ENCODE measurements around the gene WDTC1. TPM values are rescaled to one million over a fixed set of nuclear protein-coding genes. Genes with fewer than 3 reads are reported as not detected.

WDTC1 gene
- total and polyA plus RNA-seq, 2 of the 13 experiments (the other 11 are each of a cell fraction or from before 2014, with no cell fraction given), result 5.5 TPM

GRCh38 chr1:27321813-27322568 lies 87.6 kb downstream of the WDTC1 start, which contains the start of gene TMEM222 (continued):
- TF ChIP-seq, protein P1, sequence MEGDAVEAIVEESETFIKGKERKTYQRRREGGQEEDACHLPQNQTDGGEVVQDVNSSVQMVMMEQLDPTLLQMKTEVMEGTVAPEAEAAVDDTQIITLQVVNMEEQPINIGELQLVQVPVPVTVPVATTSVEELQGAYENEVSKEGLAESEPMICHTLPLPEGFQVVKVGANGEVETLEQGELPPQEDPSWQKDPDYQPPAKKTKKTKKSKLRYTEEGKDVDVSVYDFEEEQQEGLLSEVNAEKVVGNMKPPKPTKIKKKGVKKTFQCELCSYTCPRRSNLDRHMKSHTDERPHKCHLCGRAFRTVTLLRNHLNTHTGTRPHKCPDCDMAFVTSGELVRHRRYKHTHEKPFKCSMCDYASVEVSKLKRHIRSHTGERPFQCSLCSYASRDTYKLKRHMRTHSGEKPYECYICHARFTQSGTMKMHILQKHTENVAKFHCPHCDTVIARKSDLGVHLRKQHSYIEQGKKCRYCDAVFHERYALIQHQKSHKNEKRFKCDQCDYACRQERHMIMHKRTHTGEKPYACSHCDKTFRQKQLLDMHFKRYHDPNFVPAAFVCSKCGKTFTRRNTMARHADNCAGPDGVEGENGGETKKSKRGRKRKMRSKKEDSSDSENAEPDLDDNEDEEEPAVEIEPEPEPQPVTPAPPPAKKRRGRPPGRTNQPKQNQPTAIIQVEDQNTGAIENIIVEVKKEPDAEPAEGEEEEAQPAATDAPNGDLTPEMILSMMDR (CRISPR knock-in tag; IDR thresholded peaks at IDR 0.05), result peak; percentile 40; the same call in 1 of the 2 replicates
- TF ChIP-seq PHB2 (IDR thresholded peaks at IDR 0.05; ENCODE audit: partially characterized antibody) (no peak), ZNF607 (CRISPR knock-in tag; IDR thresholded peaks at IDR 0.05; ENCODE audit: borderline replicate concordance) (peak; percentile 72; the same call in 1 of the 2 replicates), MEF2D (CRISPR knock-in tag; IDR thresholded peaks at IDR 0.05) (peak; percentile 88), CENPX (CRISPR knock-in tag; IDR thresholded peaks at IDR 0.05) (no peak), ZNF589 (CRISPR knock-in tag; conservative IDR thresholded peaks at IDR 0.05) (peak; percentile 67; the same call in 1 of the 2 replicates), POLR2AphosphoS2 (IDR thresholded peaks at IDR 0.05; ENCODE audit: low read depth, low read length) (no peak), GATA4 (IDR thresholded peaks at IDR 0.05; ENCODE audit: borderline replicate concordance, low read depth) (no peak), AGO1 (IDR thresholded peaks at IDR 0.05; ENCODE audit: low read depth, low read length, poor library complexity, severe bottlenecking) (no peak), MXI1 (IDR thresholded peaks at IDR 0.05; ENCODE audit: borderline replicate concordance, low read depth, low read length) (peak; percentile 79; the same call in 2 of the 3 replicates), ZNF326 (CRISPR knock-in tag; IDR thresholded peaks at IDR 0.05; ENCODE audit: borderline replicate concordance) (no peak), ZNF501 (CRISPR knock-in tag; IDR thresholded peaks at IDR 0.05) (peak; percentile 93), JDP2 (CRISPR knock-in tag; IDR thresholded peaks at IDR 0.05; ENCODE audit: borderline replicate concordance) (no peak), POLR2G (IDR thresholded peaks at IDR 0.05; ENCODE audit: low read depth, low read length) (peak; percentile 86), ZC3H13 (CRISPR knock-in tag; IDR thresholded peaks at IDR 0.05) (peak; percentile 87), GRHL1 (CRISPR knock-in tag; conservative IDR thresholded peaks at IDR 0.05) (no peak), KDM5A (IDR thresholded peaks at IDR 0.05; ENCODE audit: borderline replicate concordance, low read length) (peak; percentile 91), ZBTB42 (CRISPR knock-in tag; IDR thresholded peaks at IDR 0.05) (peak; percentile 89), RNF2 (conservative IDR thresholded peaks at IDR 0.05; ENCODE audit: low read depth) (peak; percentile 41; the same call in 1 of the 2 replicates), RFX3 (CRISPR knock-in tag; IDR thresholded peaks at IDR 0.05) (peak; percentile 52; the same call in 1 of the 2 replicates), ZSCAN25 (CRISPR knock-in tag; IDR thresholded peaks at IDR 0.05) (peak; percentile 68; the same call in 1 of the 2 replicates), FOXO4 (CRISPR knock-in tag; conservative IDR thresholded peaks at IDR 0.05) (no peak)
- TF ChIP-seq, protein P2, sequence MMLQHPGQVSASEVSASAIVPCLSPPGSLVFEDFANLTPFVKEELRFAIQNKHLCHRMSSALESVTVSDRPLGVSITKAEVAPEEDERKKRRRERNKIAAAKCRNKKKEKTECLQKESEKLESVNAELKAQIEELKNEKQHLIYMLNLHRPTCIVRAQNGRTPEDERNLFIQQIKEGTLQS (CRISPR knock-in tag; IDR thresholded peaks at IDR 0.05), result peak; percentile 61; the same call in 1 of the 2 replicates
